Measurements from ENCODE around the gene TMEM117.

TMEM117 gene

GRCh38 chr12:43824207-43824775, 11.6 kb upstream of the TMEM117 start:
- Histone ChIP-seq H3K4me2 (ENCODE audit: low read length) (no peak overlapping the region), H3K4me3 (ENCODE audit: low read depth, low read length) (no peak overlapping the region), H3K36me3 (ENCODE audit: control insufficient read depth, insufficient read depth, low read length) (no peaks in the 10 kb centered on the region), H3K27me3 (ENCODE audit: control insufficient read depth, insufficient read depth, low read length) (no peaks in the 10 kb centered on the region), H3K4me1 (no peaks in the 10 kb centered on the region), H3K79me2 (no peaks in the 10 kb centered on the region), H3K9ac (no peak overlapping the region), H3K9me3 (ENCODE audit: control insufficient read depth, low read length) (no peaks in the 10 kb centered on the region), H3K27ac (no peak overlapping the region), H2AFZ (no peak overlapping the region)
- TF ChIP-seq CTCF (IDR thresholded peaks at IDR 0.05), result no peak

- Histone ChIP-seq H3K4me1 (no peaks in the 10 kb centered on the region), H3K36me3 (ENCODE audit: control insufficient read depth, insufficient read depth, low read length) (no peaks in the 10 kb centered on the region), H3K9ac (no peak overlapping the region), H3K4me3 (ENCODE audit: low read depth, low read length) (no peak overlapping the region), H3K4me2 (ENCODE audit: low read length) (no peak overlapping the region), H2AFZ (peak overlapping the region; percentile 16), H3K79me2 (no peaks in the 10 kb centered on the region), H3K27ac (no peak overlapping the region), H3K9me3 (ENCODE audit: control insufficient read depth, low read length) (no peaks in the 10 kb centered on the region), H3K27me3 (ENCODE audit: control insufficient read depth, insufficient read depth, low read length) (no peaks in the 10 kb centered on the region)
- no peak for TF ChIP-seq CTCF (IDR thresholded peaks at IDR 0.05)
Observed at GRCh38 chr12:43826681-43827080, 9.2 kb upstream of the TMEM117 start.

- no peak overlapping the region for H2AFZ ChIP-seq
- H3K9me3 ChIP-seq (ENCODE audit: control insufficient read depth, low read length), result no peaks in the 10 kb centered on the region
- H3K36me3 ChIP-seq (ENCODE audit: control insufficient read depth, insufficient read depth, low read length), result no peaks in the 10 kb centered on the region
- no peaks in the 10 kb centered on the region for H3K4me1 ChIP-seq
- H3K79me2 ChIP-seq, result no peaks in the 10 kb centered on the region
- no peak overlapping the region for H3K4me2 ChIP-seq (ENCODE audit: low read length)
- H3K4me3 ChIP-seq (ENCODE audit: low read depth, low read length), result no peak overlapping the region
- no peak for TF ChIP-seq CTCF (IDR thresholded peaks at IDR 0.05)
- H3K27me3 ChIP-seq (ENCODE audit: control insufficient read depth, insufficient read depth, low read length), result no peaks in the 10 kb centered on the region
- no peak overlapping the region for H3K27ac ChIP-seq
- no peak overlapping the region for H3K9ac ChIP-seq
Observed at GRCh38 chr12:43827093-43827492, 8.8 kb upstream of the TMEM117 start.

GRCh38 chr12:43832463-43833168, 3.3 kb upstream of the TMEM117 start:
- Histone ChIP-seq H3K9me3 (ENCODE audit: control insufficient read depth, low read length) (no peaks in the 10 kb centered on the region), H3K4me1 (no peaks in the 10 kb centered on the region), H3K36me3 (ENCODE audit: control insufficient read depth, insufficient read depth, low read length) (no peaks in the 10 kb centered on the region), H3K4me3 (ENCODE audit: low read depth, low read length) (no peak overlapping the region), H3K79me2 (no peaks in the 10 kb centered on the region), H3K4me2 (ENCODE audit: low read length) (no peak overlapping the region), H2AFZ (no peak overlapping the region), H3K9ac (no peak overlapping the region), H3K27ac (no peak overlapping the region), H3K27me3 (ENCODE audit: control insufficient read depth, insufficient read depth, low read length) (no peaks in the 10 kb centered on the region)
- no peak for TF ChIP-seq CTCF (IDR thresholded peaks at IDR 0.05)

- H3K27me3 ChIP-seq (ENCODE audit: control insufficient read depth, insufficient read depth, low read length), result no peaks in the 10 kb centered on the region
- no peaks in the 10 kb centered on the region for H3K4me1 ChIP-seq
- H3K27ac ChIP-seq, result peak overlapping the region; percentile 87
- peak overlapping the region; percentile 85 for H3K4me2 ChIP-seq (ENCODE audit: low read length)
- TF ChIP-seq CTCF (IDR thresholded peaks at IDR 0.05), result no peak
- H3K79me2 ChIP-seq, result no peaks in the 10 kb centered on the region
- peak overlapping the region; percentile 50 for H3K9ac ChIP-seq
- peak overlapping the region; percentile 92 for H2AFZ ChIP-seq
- H3K9me3 ChIP-seq (ENCODE audit: control insufficient read depth, low read length), result no peaks in the 10 kb centered on the region
- no peaks in the 10 kb centered on the region for H3K36me3 ChIP-seq (ENCODE audit: control insufficient read depth, insufficient read depth, low read length)
- peak overlapping the region; percentile 68 for H3K4me3 ChIP-seq (ENCODE audit: low read depth, low read length)
Observed at GRCh38 chr12:43835264-43835655, 621 bp upstream of the TMEM117 start.
